ENCODE data around the gene SMCR8. TPM values are rescaled to one million over a fixed set of nuclear protein-coding genes. Genes with fewer than 3 reads are reported as not detected.
A peak's percentile ranks its signal among the peaks of the same experiment; 100 is the strongest.

SMCR8 gene, protein sequence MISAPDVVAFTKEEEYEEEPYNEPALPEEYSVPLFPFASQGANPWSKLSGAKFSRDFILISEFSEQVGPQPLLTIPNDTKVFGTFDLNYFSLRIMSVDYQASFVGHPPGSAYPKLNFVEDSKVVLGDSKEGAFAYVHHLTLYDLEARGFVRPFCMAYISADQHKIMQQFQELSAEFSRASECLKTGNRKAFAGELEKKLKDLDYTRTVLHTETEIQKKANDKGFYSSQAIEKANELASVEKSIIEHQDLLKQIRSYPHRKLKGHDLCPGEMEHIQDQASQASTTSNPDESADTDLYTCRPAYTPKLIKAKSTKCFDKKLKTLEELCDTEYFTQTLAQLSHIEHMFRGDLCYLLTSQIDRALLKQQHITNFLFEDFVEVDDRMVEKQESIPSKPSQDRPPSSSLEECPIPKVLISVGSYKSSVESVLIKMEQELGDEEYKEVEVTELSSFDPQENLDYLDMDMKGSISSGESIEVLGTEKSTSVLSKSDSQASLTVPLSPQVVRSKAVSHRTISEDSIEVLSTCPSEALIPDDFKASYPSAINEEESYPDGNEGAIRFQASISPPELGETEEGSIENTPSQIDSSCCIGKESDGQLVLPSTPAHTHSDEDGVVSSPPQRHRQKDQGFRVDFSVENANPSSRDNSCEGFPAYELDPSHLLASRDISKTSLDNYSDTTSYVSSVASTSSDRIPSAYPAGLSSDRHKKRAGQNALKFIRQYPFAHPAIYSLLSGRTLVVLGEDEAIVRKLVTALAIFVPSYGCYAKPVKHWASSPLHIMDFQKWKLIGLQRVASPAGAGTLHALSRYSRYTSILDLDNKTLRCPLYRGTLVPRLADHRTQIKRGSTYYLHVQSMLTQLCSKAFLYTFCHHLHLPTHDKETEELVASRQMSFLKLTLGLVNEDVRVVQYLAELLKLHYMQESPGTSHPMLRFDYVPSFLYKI
- total RNA-seq, result 10 to 100 TPM; 12.9 to 13.7 TPM

DNA sequence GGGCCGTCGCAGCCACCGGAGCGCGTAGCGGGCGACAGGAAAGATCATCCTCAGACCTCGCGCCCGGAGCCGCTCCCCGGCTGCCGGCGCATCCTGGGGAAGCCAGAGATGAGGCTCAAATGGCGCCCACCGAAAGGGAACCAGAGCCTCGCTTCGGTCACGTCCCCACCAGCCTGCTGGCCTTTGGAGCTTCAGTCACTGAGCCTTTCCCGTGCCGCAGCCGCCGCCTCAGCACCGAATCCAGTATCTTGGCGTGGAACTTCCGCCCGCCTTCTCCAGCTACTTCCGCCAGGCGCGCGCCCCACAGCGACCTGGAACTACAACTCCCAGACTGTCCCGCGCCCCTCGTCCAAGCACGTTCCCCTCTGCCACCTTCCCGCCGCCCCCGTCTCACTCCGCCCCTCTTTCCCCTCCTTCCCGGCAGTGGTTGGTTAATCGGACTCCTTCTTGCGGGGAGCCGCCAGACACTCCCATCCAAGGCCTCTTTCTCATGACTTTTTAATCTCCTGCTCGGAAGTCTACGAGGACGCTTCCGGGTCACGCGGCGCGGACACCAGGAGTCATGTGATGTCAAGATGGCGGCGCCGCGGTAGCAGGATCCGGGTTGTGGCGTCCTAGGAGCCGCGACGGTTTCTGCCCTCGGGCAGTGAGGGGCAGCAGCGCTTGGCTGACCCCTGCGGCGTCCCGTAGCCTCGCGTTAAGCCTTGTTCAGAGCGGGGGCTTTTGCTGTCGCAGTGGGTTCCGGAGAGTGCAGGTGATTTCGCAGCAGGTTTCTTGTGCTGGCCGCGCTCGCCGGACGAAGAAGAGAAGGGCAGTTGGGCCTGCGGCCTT lies at the start of gene SMCR8, which contains the start of gene TOP3A:
Gene SMCR8 (plus strand): TSS at position 563 of the 831 bp plus-strand sequence. CDS start 497 bp downstream, outside the sequence.
Gene TOP3A (minus strand): TSS at position 264 of the 831 bp plus-strand sequence. CDS start 216 bp downstream, at position 48.
- peak; percentile 95 for ATAC-seq
- DNase-seq, result peak; percentile 99
- intact Hi-C loops (cut with micrococcal nuclease), result no loop called here
- peak within 1 kb of the TSS; percentile 100 for H3K27ac Mint-ChIP-seq
- peaks cover 2% of the 10 kb centered on the region for H3K9me3 Mint-ChIP-seq
- H3K4me1 Mint-ChIP-seq (ENCODE audit: low read depth), result peaks cover 70% of the 10 kb centered on the region
- ChIA-PET POLR2A (interaction anchor here (0.7 to 1.8 kb wide), 6 partner anchors 8 to 129 kb away, joined by 3 to 4 read pairs (median 4); no protein-coding TSS in a partner anchor), CTCF (interaction anchor here (0.9 to 1.4 kb wide), 2 partner anchors 12 to 67 kb away, joined by 3 read pairs; no protein-coding TSS in a partner anchor)
- H3K36me3 Mint-ChIP-seq (ENCODE audit: low read depth), result peaks cover 54% of the 10 kb centered on the region
- peak within 1 kb of the TSS; percentile 98 for H3K4me3 Mint-ChIP-seq
- no peaks in the 10 kb centered on the region for H3K27me3 Mint-ChIP-seq
- TF ChIP-seq, protein P1, sequence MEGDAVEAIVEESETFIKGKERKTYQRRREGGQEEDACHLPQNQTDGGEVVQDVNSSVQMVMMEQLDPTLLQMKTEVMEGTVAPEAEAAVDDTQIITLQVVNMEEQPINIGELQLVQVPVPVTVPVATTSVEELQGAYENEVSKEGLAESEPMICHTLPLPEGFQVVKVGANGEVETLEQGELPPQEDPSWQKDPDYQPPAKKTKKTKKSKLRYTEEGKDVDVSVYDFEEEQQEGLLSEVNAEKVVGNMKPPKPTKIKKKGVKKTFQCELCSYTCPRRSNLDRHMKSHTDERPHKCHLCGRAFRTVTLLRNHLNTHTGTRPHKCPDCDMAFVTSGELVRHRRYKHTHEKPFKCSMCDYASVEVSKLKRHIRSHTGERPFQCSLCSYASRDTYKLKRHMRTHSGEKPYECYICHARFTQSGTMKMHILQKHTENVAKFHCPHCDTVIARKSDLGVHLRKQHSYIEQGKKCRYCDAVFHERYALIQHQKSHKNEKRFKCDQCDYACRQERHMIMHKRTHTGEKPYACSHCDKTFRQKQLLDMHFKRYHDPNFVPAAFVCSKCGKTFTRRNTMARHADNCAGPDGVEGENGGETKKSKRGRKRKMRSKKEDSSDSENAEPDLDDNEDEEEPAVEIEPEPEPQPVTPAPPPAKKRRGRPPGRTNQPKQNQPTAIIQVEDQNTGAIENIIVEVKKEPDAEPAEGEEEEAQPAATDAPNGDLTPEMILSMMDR (IDR thresholded peaks at IDR 0.05), result no peak

DNA sequence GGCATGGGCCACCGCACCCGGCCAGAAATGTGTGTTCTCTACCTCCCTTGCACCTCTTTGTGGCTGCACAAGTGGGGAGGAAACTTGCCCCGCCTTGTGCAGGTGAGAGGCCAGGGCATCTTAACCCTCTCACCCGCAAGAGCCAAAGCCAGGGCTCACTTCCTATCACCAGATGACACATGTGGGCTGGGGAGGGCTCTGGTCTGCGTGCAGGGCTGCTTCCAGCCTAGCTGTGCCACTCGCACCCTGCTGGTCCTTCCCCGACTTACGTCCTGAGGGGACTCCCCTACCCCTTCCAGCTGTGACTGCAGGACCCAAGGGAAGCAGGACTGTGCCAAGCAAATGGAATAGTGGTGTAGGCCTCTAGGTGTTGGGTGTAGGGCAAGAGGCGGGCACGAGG lies 47.7 kb upstream of the SMCR8 start:
- intact Hi-C loops (cut with micrococcal nuclease), result no loop called here
- H3K9me3 Mint-ChIP-seq, result no peaks in the 10 kb centered on the region
- H3K4me1 Mint-ChIP-seq (ENCODE audit: low read depth), result peaks cover 17% of the 10 kb centered on the region
- ATAC-seq (peak; percentile 40), DNase-seq (no peak)
- POLR2A ChIA-PET, result interaction anchor here (1.2 to 1.3 kb wide), 2 partner anchors 17 to 20 kb away, joined by 3 to 6 read pairs; no protein-coding TSS in a partner anchor
- no peak overlapping the region for H3K4me3 Mint-ChIP-seq
- H3K36me3 Mint-ChIP-seq (ENCODE audit: low read depth), result peaks cover 2% of the 10 kb centered on the region
- TF ChIP-seq, protein P1 (IDR thresholded peaks at IDR 0.05), result no peak
- no peak overlapping the region for H3K27ac Mint-ChIP-seq
- H3K27me3 Mint-ChIP-seq, result no peaks in the 10 kb centered on the region
- CTCF ChIA-PET, result interaction anchor here (1.2 kb wide), 1 partner anchor 9 kb away, joined by 3 read pairs; no protein-coding TSS in a partner anchor

DNA sequence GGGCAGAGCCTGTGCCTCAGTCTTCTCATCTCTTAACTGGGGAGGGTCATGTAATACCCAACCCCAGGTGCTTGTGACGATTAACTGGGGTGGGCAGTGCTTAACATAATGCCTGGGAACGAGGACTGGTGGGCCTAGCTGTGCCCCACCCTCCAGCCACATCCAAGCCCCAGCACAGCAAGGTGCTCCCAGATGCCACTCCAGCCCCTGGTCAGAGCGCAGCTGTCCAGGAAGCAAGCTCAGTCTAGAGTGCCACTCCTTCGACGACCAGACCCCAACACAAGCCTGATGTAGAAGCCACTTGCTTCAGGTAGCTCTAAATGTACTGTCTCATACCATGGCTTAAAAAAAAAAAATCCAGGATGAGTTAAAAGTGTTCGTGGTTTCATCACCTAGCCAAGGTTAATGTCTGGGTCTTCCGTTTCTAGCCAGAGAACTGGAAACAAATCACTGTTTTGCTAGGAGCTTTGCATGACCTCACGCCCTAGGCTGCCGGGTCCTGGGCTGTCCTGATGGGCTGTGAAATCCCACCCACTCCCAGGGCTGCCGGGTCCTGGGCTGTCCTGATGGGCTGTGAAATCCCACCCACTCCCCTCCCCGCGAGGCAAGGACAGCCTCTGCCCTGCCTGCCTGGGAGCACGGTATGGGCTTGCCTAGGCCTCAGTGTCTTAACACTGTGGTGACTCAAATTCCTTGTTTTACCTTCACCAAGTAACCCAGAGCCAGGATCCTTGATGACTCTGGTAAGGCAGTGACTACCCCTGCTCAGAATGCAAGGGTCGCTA lies 47.0 kb upstream of the SMCR8 start:
- CTCF ChIA-PET, result interaction anchor here (1.2 kb wide), 1 partner anchor 8 kb away, joined by 3 read pairs; no protein-coding TSS in a partner anchor
- no peaks in the 10 kb centered on the region for H3K27me3 Mint-ChIP-seq
- ATAC-seq (peak; percentile 35), DNase-seq (no peak)
- H3K4me1 Mint-ChIP-seq (ENCODE audit: low read depth), result peaks cover 15% of the 10 kb centered on the region
- TF ChIP-seq, protein P1 (IDR thresholded peaks at IDR 0.05), result no peak
- H3K27ac Mint-ChIP-seq, result no peak overlapping the region
- POLR2A ChIA-PET, result interaction anchor here (1.2 to 1.3 kb wide), 2 partner anchors 17 to 19 kb away, joined by 3 to 6 read pairs; no protein-coding TSS in a partner anchor
- no peaks in the 10 kb centered on the region for H3K9me3 Mint-ChIP-seq
- H3K4me3 Mint-ChIP-seq, result no peak overlapping the region
- H3K36me3 Mint-ChIP-seq (ENCODE audit: low read depth), result peaks cover 6% of the 10 kb centered on the region
- intact Hi-C loops (cut with micrococcal nuclease), result no loop called here
